GM12878 (cell line): Measurements from ENCODE around the gene ALDH1A1. TPM values are rescaled to one million over a fixed set of nuclear protein-coding genes. Genes with fewer than 3 reads are reported as not detected.

Experiments
- ATAC-seq: fragments of 200-7000 bp; cut with Tn5 transposase; 3 replicates; pipeline ENCODE4 v1.9.1; 2020; ENCODE audit warnings: mild to moderate bottlenecking, moderate library complexity
- BruUV-seq: library from RNA; stranded (reverse); fragments of 400-500 nt; replicated peaks from 2 replicates; lab custom pipeline; 2021; lab: Mats Ljungman, UMichigan
- CTCF ChIA-PET: fragments of 300-600 bp; sonication (Branson Sonifier 250); formaldehyde crosslinking; extraction: SDS; loops from one replicate; lab custom pipeline; 2021; ENCODE audit warnings: inconsistent platforms; lab: Yijun Ruan, JAX
- POLR2A ChIA-PET: fragments of 350-600 bp; formaldehyde crosslinking; extraction: SDS; loops from one replicate; lab custom pipeline; 2021; ENCODE audit warnings: inconsistent platforms; lab: Charles Lee
- RAD21 ChIA-PET: fragments of 300-600 bp; sonication (Branson Sonifier 250); formaldehyde crosslinking; loops from one replicate; lab custom pipeline; 2023; ENCODE audit warnings: antibody characterized with exemption; ENCODE audit not compliant: unreplicated experiment; lab: Charles Lee
- SMC1A ChIA-PET: fragments of 300-600 bp; sonication (Branson Sonifier 250); formaldehyde crosslinking; loops from one replicate; lab custom pipeline; 2023; ENCODE audit not compliant: unreplicated experiment, uncharacterized antibody; lab: Charles Lee
- DNase-seq: peaks from one replicate; pipeline ENCODE4 v3.0.0-alpha.2; 2011; ENCODE audit warnings: low read depth, low spot score
- FAIRE-seq: peaks from 3 replicates; lab custom pipeline; 2011; peaks lifted over from hg19 to GRCh38; lab: Jason Lieb, UNC
- H2AFZ ChIP-seq: 2 replicates; pipeline ENCODE4 v1.6.0; 2011; ENCODE audit warnings: low read depth, low read length, control low read depth; ENCODE audit not compliant: control insufficient read depth
- H3K27ac ChIP-seq: 2 replicates; pipeline ENCODE4 v1.5.1; 2011; ENCODE audit warnings: control low read depth; ENCODE audit not compliant: control insufficient read depth, insufficient read depth
- H3K27me3 ChIP-seq, 2 experiments: replicated peaks in 1 of 2; 2 replicates each; pipeline versions ENCODE4 v1.6.0 to v1.6.1; 2011; ENCODE audit warnings: low read length in 1 of 2; ENCODE audit not compliant: control insufficient read depth in 2 of 2, insufficient read depth in 2 of 2
- H3K36me3 ChIP-seq, 2 experiments: 2 replicates each; pipeline ENCODE4 v1.5.1; 2011; ENCODE audit warnings: low read length in 1 of 2; ENCODE audit not compliant: control insufficient read depth in 2 of 2, insufficient read depth in 2 of 2
- H3K4me1 ChIP-seq: 2 replicates; pipeline ENCODE4 v1.6.1; 2011; ENCODE audit warnings: mild to moderate bottlenecking, low read length, moderate library complexity, mixed read lengths; ENCODE audit not compliant: control insufficient read depth, insufficient read depth
- H3K4me2 ChIP-seq: 2 replicates; pipeline ENCODE4 v1.6.0; 2011; ENCODE audit warnings: control low read depth; ENCODE audit not compliant: control insufficient read depth, insufficient read depth
- H3K4me3 ChIP-seq: fragments of 200-600 bp; sonication (generic); 2 replicates; pipeline ENCODE4 v1.5.1; 2016
- H3K79me2 ChIP-seq: 2 replicates; pipeline ENCODE4 v1.6.0; 2011; ENCODE audit warnings: low read length; ENCODE audit not compliant: control insufficient read depth, insufficient read depth
- H3K9ac ChIP-seq: 2 replicates; pipeline ENCODE4 v1.8.0; 2011; ENCODE audit warnings: low read length, control low read depth, mixed read lengths; ENCODE audit not compliant: control insufficient read depth, insufficient read depth
- H3K9me3 ChIP-seq: replicated peaks from 3 replicates; pipeline ENCODE4 v1.5.1; 2011; ENCODE audit warnings: mild to moderate bottlenecking, low read length; ENCODE audit not compliant: control insufficient read depth, insufficient read depth
- H4K20me1 ChIP-seq: 2 replicates; pipeline ENCODE4 v1.6.0; 2011; ENCODE audit not compliant: control insufficient read depth, insufficient read depth
- ATF7 ChIP-seq: fragments of 450-650 bp; IDR thresholded peaks from 2 replicates; pipeline ENCODE4 v1.6.1; 2016; ENCODE audit warnings: low read depth, mild to moderate bottlenecking
- CHD2 ChIP-seq: IDR thresholded peaks from 2 replicates; pipeline ENCODE4 v1.6.1; 2011; ENCODE audit warnings: low read depth, low read length, improper control_type of control experiment, borderline replicate concordance
- CTCF ChIP-seq, 3 experiments: IDR thresholded peaks in 2 of 3; conservative IDR thresholded peaks in 1 of 3; 2 replicates each; pipeline ENCODE4 v1.5.1; 2011; ENCODE audit warnings: low read depth in 3 of 3, low read length in 3 of 3, mild to moderate bottlenecking in 3 of 3, control low read depth in 2 of 3, moderate library complexity in 2 of 3, inconsistent platforms in 1 of 3, mixed read lengths in 1 of 3; ENCODE audit not compliant: control insufficient read depth in 2 of 3, insufficient read depth in 1 of 3; ENCODE audit errors: extremely low read depth in 1 of 3
- MTA2 ChIP-seq: fragments of 450-650 bp; IDR thresholded peaks from 2 replicates; pipeline ENCODE4 v1.6.1; 2016; ENCODE audit warnings: low read depth, mild to moderate bottlenecking, moderate library complexity
- MYC ChIP-seq: IDR thresholded peaks from 2 replicates; pipeline ENCODE4 v1.6.1; 2011; ENCODE audit warnings: mild to moderate bottlenecking, low read length, moderate library complexity, inconsistent platforms; ENCODE audit not compliant: insufficient read depth, insufficient replicate concordance, insufficient read length, severe bottlenecking
- RAD21 ChIP-seq: IDR thresholded peaks from 2 replicates; pipeline ENCODE4 v1.6.1; 2011; ENCODE audit warnings: mild to moderate bottlenecking, low read depth, low read length, moderate library complexity; ENCODE audit not compliant: insufficient read depth
- SMC3 ChIP-seq: IDR thresholded peaks from 2 replicates; pipeline ENCODE4 v1.6.1; 2011; ENCODE audit warnings: low read length, improper control_type of control experiment, borderline replicate concordance
- TCF7 ChIP-seq: IDR thresholded peaks from 2 replicates; pipeline ENCODE4 v1.6.1; 2014; ENCODE audit warnings: antibody characterized with exemption, borderline replicate concordance
- ZNF592 ChIP-seq: fragments of 450-650 bp; IDR thresholded peaks from 2 replicates; pipeline ENCODE4 v1.6.1; 2017; ENCODE audit warnings: mild to moderate bottlenecking, moderate library complexity
- WGBS: methylation state at CpG from one replicate; pipeline ENCODE4 v1.1.6; 2016; ENCODE audit warnings: low lambda C conversion rate; ENCODE audit not compliant: insufficient replicate concordance, insufficient coverage; ENCODE audit errors: missing lambda C conversion rate; 5-methylcytosine and 5-hydroxymethylcytosine counted together
- in situ Hi-C: fragments of 300-500 bp; cut with MboI; formaldehyde crosslinking; loops from 9 replicates; pipeline ENCODE4 v1.14.3; 2018; ENCODE audit warnings: mixed read lengths
- intact Hi-C: fragments of 100-400 bp; cut with micrococcal nuclease; formaldehyde crosslinking; loops from one replicate; pipeline ENCODE4 v1.14.2; 2022; ENCODE audit not compliant: unreplicated experiment
- polyA plus RNA-seq, 11 experiments: library from polyadenylated mRNA; depleted of rRNA in 4 of 11; unstranded in 6 of 11; stranded (reverse) in 5 of 11; fragments of >200 nt; fragmentation: Nextera tagmentation in 4 of 11; fragmentation: Illumina TruSeq in 1 of 11; extraction: Ambion mirVana in 4 of 11; extraction: Trizol in 1 of 11; gene quantifications; 1 replicate in 1 of 11; 2 replicates in 10 of 11; pipeline versions ENCODE4 v1.2.1 to v1.2.3, GENCODE V29; 2011 to 2016; ENCODE audit warnings: inconsistent platforms in 2 of 11, missing spikeins in 2 of 11, low read depth in 1 of 11
- total RNA-seq, 4 experiments: library from RNA; depleted of rRNA in 3 of 4; stranded (reverse); fragments of >200 nt in 3 of 4; fragmentation: Illumina TruSeq in 1 of 4; extraction: Trizol in 1 of 4; gene quantifications; 2 replicates each; pipeline versions ENCODE4 v1.2.1 to v1.2.3, GENCODE V29; 2013 to 2021

Gene ALDH1A1
- total and polyA plus RNA-seq, 10 of the 15 experiments (the other 5 are each of a cell fraction or from before 2014, with no cell fraction given), result 0.03 to 0.54 TPM; not detected in 8

- ATAC-seq (no peak), FAIRE-seq (no peak), DNase-seq (no peak)
- no TSS peak for BruUV-seq
- CTCF ChIA-PET, result interaction anchor here (0.7 to 3.0 kb wide), 7 partner anchors 15 to 210 kb away, joined by 3 to 37 read pairs (median 4); no protein-coding TSS in a partner anchor
- 43% methylated on average over 2 of the region's 2 CpGs for WGBS
- RAD21 ChIA-PET, result interaction anchor here (1.6 kb wide), 1 partner anchor 149 kb away, joined by 9 read pairs; no protein-coding TSS in a partner anchor
- H3K4me3 ChIP-seq, result no peak overlapping the region
- no peaks in the 10 kb centered on the region for H3K9me3 ChIP-seq
- no peaks in the 10 kb centered on the region for H4K20me1 ChIP-seq
- TF ChIP-seq ATF7 (no peak), TCF7 (no peak)
- H3K36me3 ChIP-seq, result no peaks in the 10 kb centered on the region
- intact Hi-C loops (loop anchor here (5.0 kb wide), 2 partner anchors 195 to 310 kb away; no protein-coding TSS in a partner anchor), in situ Hi-C loops (no loop called here)
- no peaks in the 10 kb centered on the region; a peak in 1 of 4 replicates for H3K27me3 ChIP-seq
- no peaks in the 10 kb centered on the region for H3K4me1 ChIP-seq
- H2AFZ ChIP-seq, result no peak overlapping the region
- SMC1A ChIA-PET, result interaction anchor here (0.7 to 2.5 kb wide), 5 partner anchors 11 to 194 kb away, joined by 3 to 11 read pairs (median 7); no protein-coding TSS in a partner anchor
- H3K4me2 ChIP-seq, result no peak overlapping the region
- no peak overlapping the region for H3K9ac ChIP-seq
- H3K79me2 ChIP-seq, result no peaks in the 10 kb centered on the region
- no peak overlapping the region for H3K27ac ChIP-seq
- POLR2A ChIA-PET, result interaction anchor here (0.6 kb wide), 1 partner anchor 845 kb away, joined by 3 read pairs; no protein-coding TSS in a partner anchor
These were observed 80.1 kb downstream of the ALDH1A1 start for GRCh38 chr9:72872718-72873117.

GRCh38 chr9:72871685-72872084 lies 81.2 kb downstream of the ALDH1A1 start:
- no peak overlapping the region for H3K27ac ChIP-seq
- H2AFZ ChIP-seq, result no peak overlapping the region
- H4K20me1 ChIP-seq, result no peaks in the 10 kb centered on the region
- intact Hi-C loops (loop anchor here (1.0 to 5.0 kb wide), 4 partner anchors 152 to 311 kb away; no protein-coding TSS in a partner anchor), in situ Hi-C loops (no loop called here)
- RAD21 ChIA-PET, result interaction anchor here (0.6 to 1.6 kb wide), 4 partner anchors 150 to 757 kb away, joined by 3 to 9 read pairs (median 4); no protein-coding TSS in a partner anchor
- H3K9me3 ChIP-seq, result no peaks in the 10 kb centered on the region
- DNase-seq (no peak), ATAC-seq (no peak), FAIRE-seq (no peak)
- no peaks in the 10 kb centered on the region; a peak in 1 of 4 replicates for H3K27me3 ChIP-seq
- no peak overlapping the region for H3K4me3 ChIP-seq
- H3K9ac ChIP-seq, result no peak overlapping the region
- 25% methylated on average over 3 of the region's 3 CpGs for WGBS
- SMC1A ChIA-PET, result interaction anchor here (0.6 to 2.5 kb wide), 6 partner anchors 10 to 847 kb away, joined by 3 to 11 read pairs (median 6); no protein-coding TSS in a partner anchor
- H3K36me3 ChIP-seq, result no peaks in the 10 kb centered on the region
- H3K79me2 ChIP-seq, result no peaks in the 10 kb centered on the region
- no TSS peak for BruUV-seq
- POLR2A ChIA-PET, result no interaction called here
- no peak overlapping the region for H3K4me2 ChIP-seq
- no peaks in the 10 kb centered on the region for H3K4me1 ChIP-seq
- CTCF ChIA-PET, result interaction anchor here (0.6 to 3.0 kb wide), 15 partner anchors 10 to 312 kb away, joined by 3 to 37 read pairs (median 4); no protein-coding TSS in a partner anchor
- TF ChIP-seq MTA2 (no peak), ZNF592 (no peak), SMC3 (peak; percentile 39; the same call in 1 of the 2 replicates), CHD2 (no peak), CTCF (IDR thresholded peaks at IDR 0.05 in 2 of 3, conservative IDR thresholded peaks at IDR 0.05 in 1 of 3; ENCODE audit: control insufficient read depth in 2 of 3, extremely low read depth in 1 of 3, insufficient read depth in 1 of 3, low read depth in 3 of 3, low read length in 3 of 3) (peak in 2 of 3 experiments; percentile 14 to 36; a peak in 1 of 6 replicates), RAD21 (peak; percentile 50), MYC (no peak)
